Trophoblast cell (in vitro differentiated cells and primary cell): ENCODE measurements around the gene CRADD.

Source experiments
- DNase-seq, 2 donors: peaks; one replicate each; pipeline ENCODE4 v3.0.0-alpha.2; 2016
- H2AFZ ChIP-seq: 2 replicates; pipeline ENCODE4 v1.6.1; 2013; ENCODE audit warnings: low read length, moderate library complexity, mild to moderate bottlenecking; ENCODE audit not compliant: insufficient read depth, poor library complexity
- H2AK5ac ChIP-seq: 2 replicates; pipeline ENCODE4 v1.6.1; 2013; ENCODE audit warnings: mild to moderate bottlenecking, low read length
- H2BK120ac ChIP-seq: 2 replicates; pipeline ENCODE4 v1.6.1; 2013; ENCODE audit warnings: low read length, mild to moderate bottlenecking, moderate library complexity; ENCODE audit not compliant: insufficient read depth, poor library complexity
- H2BK12ac ChIP-seq: 2 replicates; pipeline ENCODE4 v1.6.1; 2013; ENCODE audit warnings: mild to moderate bottlenecking, low read length, moderate library complexity
- H2BK5ac ChIP-seq: 2 replicates; pipeline ENCODE4 v1.6.1; 2013; ENCODE audit warnings: low read length, low read depth, moderate library complexity, mild to moderate bottlenecking; ENCODE audit not compliant: poor library complexity
- H3K14ac ChIP-seq: 2 replicates; pipeline ENCODE4 v1.6.1; 2013; ENCODE audit warnings: mild to moderate bottlenecking, low read length
- H3K18ac ChIP-seq: 2 replicates; pipeline ENCODE4 v1.6.1; 2013; ENCODE audit warnings: mild to moderate bottlenecking, low read length
- H3K23ac ChIP-seq: 2 replicates; pipeline ENCODE4 v1.6.1; 2013; ENCODE audit warnings: low read length
- H3K27ac ChIP-seq: 2 replicates; pipeline ENCODE4 v1.5.1; 2013; ENCODE audit warnings: low read depth, mild to moderate bottlenecking, inconsistent platforms, low read length, moderate library complexity
- H3K27me3 ChIP-seq: 2 replicates; pipeline ENCODE4 v1.6.1; 2013; ENCODE audit warnings: inconsistent platforms, mild to moderate bottlenecking, low read length, moderate library complexity; ENCODE audit not compliant: insufficient read depth
- H3K36me3 ChIP-seq, 2 experiments: 1 replicate in 1 of 2; 2 replicates in 1 of 2; pipeline ENCODE4 v1.6.1; 2013; ENCODE audit warnings: low read length in 2 of 2, mild to moderate bottlenecking in 2 of 2, moderate library complexity in 1 of 2; ENCODE audit not compliant: insufficient read depth in 2 of 2, control insufficient read depth in 1 of 2
- H3K4ac ChIP-seq: 2 replicates; pipeline ENCODE4 v1.6.1; 2013; ENCODE audit warnings: low read depth, mild to moderate bottlenecking, low read length, moderate library complexity
- H3K4me1 ChIP-seq, 2 experiments: 1 replicate in 1 of 2; 2 replicates in 1 of 2; pipeline ENCODE4 v1.6.1; 2013; ENCODE audit warnings: low read length in 2 of 2, mild to moderate bottlenecking in 2 of 2, moderate library complexity in 1 of 2; ENCODE audit not compliant: insufficient read depth in 2 of 2, control insufficient read depth in 1 of 2
- H3K4me2 ChIP-seq: 2 replicates; pipeline ENCODE4 v1.6.1; 2013; ENCODE audit warnings: inconsistent platforms, mild to moderate bottlenecking, low read length, moderate library complexity
- H3K4me3 ChIP-seq: 2 replicates; pipeline ENCODE4 v1.5.1; 2013; ENCODE audit warnings: mild to moderate bottlenecking, low read depth, low read length, inconsistent platforms
- H3K79me1 ChIP-seq: one replicate; pipeline ENCODE4 v1.6.1; 2013; ENCODE audit warnings: low read length
- H3K79me2 ChIP-seq: 2 replicates; pipeline ENCODE4 v1.6.1; 2013; ENCODE audit warnings: low read length, mild to moderate bottlenecking; ENCODE audit not compliant: control insufficient read depth, insufficient read depth, poor library complexity
- H3K9ac ChIP-seq: 2 replicates; pipeline ENCODE4 v1.6.1; 2013; ENCODE audit warnings: mild to moderate bottlenecking, low read length
- H3K9me3 ChIP-seq: 2 replicates; pipeline ENCODE4 v1.6.1; 2013; ENCODE audit warnings: low read depth, mild to moderate bottlenecking, control low read depth, inconsistent platforms, low read length; ENCODE audit not compliant: insufficient read depth
- H4K12ac ChIP-seq: 2 replicates; pipeline ENCODE4 v1.6.1; 2013; ENCODE audit warnings: low read depth, mild to moderate bottlenecking, low read length, moderate library complexity
- H4K8ac ChIP-seq: 2 replicates; pipeline ENCODE4 v1.6.1; 2013; ENCODE audit warnings: low read depth, mild to moderate bottlenecking, low read length, moderate library complexity
- H4K91ac ChIP-seq: one replicate; pipeline ENCODE4 v1.6.1; 2013; ENCODE audit warnings: low read depth, mild to moderate bottlenecking, low read length, moderate library complexity
- WGBS: extraction: QIAGEN DNeasy Blood & Tissue Kit; methylation state at CpG from one replicate; pipeline ENCODE4 v1.1.7; 2013; ENCODE audit warnings: missing lambda C conversion rate; ENCODE audit not compliant: insufficient read length, insufficient coverage; ENCODE audit errors: extremely low coverage; 5-methylcytosine and 5-hydroxymethylcytosine counted together

Gene CRADD

GRCh38 chr12:93860668-93861373 is 183.6 kb downstream of the CRADD start:
- H3K4ac ChIP-seq = no peak overlapping the region
- no peak overlapping the region for H4K12ac ChIP-seq
- no peaks in the 10 kb centered on the region for H3K79me2 ChIP-seq
- H3K14ac ChIP-seq = no peak overlapping the region
- H3K4me1 ChIP-seq = no peaks in the 10 kb centered on the region
- no peak overlapping the region for H2AFZ ChIP-seq
- H2BK5ac ChIP-seq = no peak overlapping the region
- H3K9me3 ChIP-seq = no peaks in the 10 kb centered on the region
- no peaks in the 10 kb centered on the region for H3K27me3 ChIP-seq
- DNase-seq = no peak
- H3K23ac ChIP-seq = no peak overlapping the region
- H3K4me2 ChIP-seq = no peak overlapping the region
- H3K36me3 ChIP-seq = no peaks in the 10 kb centered on the region
- no CpG with 5 or more reads among the region's 7 CpGs for WGBS
- no peak overlapping the region for H4K8ac ChIP-seq
- no peak overlapping the region for H3K27ac ChIP-seq
- H4K91ac ChIP-seq = no peak overlapping the region
- no peak overlapping the region for H3K4me3 ChIP-seq
- no peak overlapping the region for H2AK5ac ChIP-seq
- H3K18ac ChIP-seq = no peak overlapping the region
- no peak overlapping the region for H3K9ac ChIP-seq
- H2BK120ac ChIP-seq = no peak overlapping the region
- no peaks in the 10 kb centered on the region for H3K79me1 ChIP-seq
- H2BK12ac ChIP-seq = no peak overlapping the region

- H4K8ac ChIP-seq = no peak overlapping the region
- no peak overlapping the region for H3K9ac ChIP-seq
- no peaks in the 10 kb centered on the region for H3K36me3 ChIP-seq
- H2AFZ ChIP-seq = no peak overlapping the region
- H3K4me3 ChIP-seq = no peak overlapping the region
- H3K79me1 ChIP-seq = no peaks in the 10 kb centered on the region
- H4K12ac ChIP-seq = no peak overlapping the region
- no peak overlapping the region for H3K4ac ChIP-seq
- no peak for DNase-seq
- no peak overlapping the region for H3K18ac ChIP-seq
- no peaks in the 10 kb centered on the region for H3K27me3 ChIP-seq
- no peak overlapping the region for H2BK120ac ChIP-seq
- no peak overlapping the region for H4K91ac ChIP-seq
- H3K9me3 ChIP-seq = no peaks in the 10 kb centered on the region
- H3K23ac ChIP-seq = no peak overlapping the region
- no peak overlapping the region for H2BK12ac ChIP-seq
- no peak overlapping the region for H3K14ac ChIP-seq
- no CpG with 5 or more reads among the region's 1 CpG for WGBS
- H3K4me2 ChIP-seq = no peak overlapping the region
- H2AK5ac ChIP-seq = no peak overlapping the region
- H3K4me1 ChIP-seq = no peaks in the 10 kb centered on the region
- H2BK5ac ChIP-seq = no peak overlapping the region
- H3K79me2 ChIP-seq = no peaks in the 10 kb centered on the region
- no peak overlapping the region for H3K27ac ChIP-seq
These were observed 185.2 kb downstream of the CRADD start for GRCh38 chr12:93862424-93862823.

- no peak overlapping the region for H4K8ac ChIP-seq
- no peak overlapping the region for H3K4me3 ChIP-seq
- no peaks in the 10 kb centered on the region for H3K36me3 ChIP-seq
- H3K4ac ChIP-seq = no peak overlapping the region
- no peak overlapping the region for H4K12ac ChIP-seq
- H3K18ac ChIP-seq = no peak overlapping the region
- H3K23ac ChIP-seq = no peak overlapping the region
- H3K79me1 ChIP-seq = no peaks in the 10 kb centered on the region
- DNase-seq = no peak
- H3K9me3 ChIP-seq = no peaks in the 10 kb centered on the region
- H3K4me1 ChIP-seq = no peaks in the 10 kb centered on the region
- H2AFZ ChIP-seq = no peak overlapping the region
- no peak overlapping the region for H2BK12ac ChIP-seq
- no peak overlapping the region for H2BK5ac ChIP-seq
- no CpG with 5 or more reads among the region's 1 CpG for WGBS
- no peak overlapping the region for H3K14ac ChIP-seq
- H3K27ac ChIP-seq = no peak overlapping the region
- no peak overlapping the region for H3K9ac ChIP-seq
- H3K4me2 ChIP-seq = no peak overlapping the region
- H3K79me2 ChIP-seq = no peaks in the 10 kb centered on the region
- no peak overlapping the region for H4K91ac ChIP-seq
- H2BK120ac ChIP-seq = no peak overlapping the region
- H3K27me3 ChIP-seq = no peaks in the 10 kb centered on the region
- H2AK5ac ChIP-seq = no peak overlapping the region
These were observed 188.6 kb downstream of the CRADD start for GRCh38 chr12:93865751-93866150.

- no peaks in the 10 kb centered on the region for H3K79me2 ChIP-seq
- H3K27me3 ChIP-seq = no peaks in the 10 kb centered on the region
- H3K27ac ChIP-seq = no peak overlapping the region
- H4K91ac ChIP-seq = no peak overlapping the region
- H3K23ac ChIP-seq = no peak overlapping the region
- H2AFZ ChIP-seq = no peak overlapping the region
- no peak overlapping the region for H3K18ac ChIP-seq
- no peak overlapping the region for H2BK12ac ChIP-seq
- H4K8ac ChIP-seq = no peak overlapping the region
- no peaks in the 10 kb centered on the region for H3K4me1 ChIP-seq
- no peak overlapping the region for H3K14ac ChIP-seq
- H2BK120ac ChIP-seq = no peak overlapping the region
- H3K9me3 ChIP-seq = no peaks in the 10 kb centered on the region
- no peak overlapping the region for H3K9ac ChIP-seq
- H3K36me3 ChIP-seq = no peaks in the 10 kb centered on the region
- H3K4me2 ChIP-seq = no peak overlapping the region
- H3K4ac ChIP-seq = no peak overlapping the region
- no peaks in the 10 kb centered on the region for H3K79me1 ChIP-seq
- no peak overlapping the region for H2AK5ac ChIP-seq
- H3K4me3 ChIP-seq = no peak overlapping the region
- no peak overlapping the region for H4K12ac ChIP-seq
- H2BK5ac ChIP-seq = no peak overlapping the region
- DNase-seq = no peak
These were observed 191.6 kb downstream of the CRADD start for GRCh38 chr12:93868771-93869170.
